ENCODE data around the gene DHRSX.

DNA sequence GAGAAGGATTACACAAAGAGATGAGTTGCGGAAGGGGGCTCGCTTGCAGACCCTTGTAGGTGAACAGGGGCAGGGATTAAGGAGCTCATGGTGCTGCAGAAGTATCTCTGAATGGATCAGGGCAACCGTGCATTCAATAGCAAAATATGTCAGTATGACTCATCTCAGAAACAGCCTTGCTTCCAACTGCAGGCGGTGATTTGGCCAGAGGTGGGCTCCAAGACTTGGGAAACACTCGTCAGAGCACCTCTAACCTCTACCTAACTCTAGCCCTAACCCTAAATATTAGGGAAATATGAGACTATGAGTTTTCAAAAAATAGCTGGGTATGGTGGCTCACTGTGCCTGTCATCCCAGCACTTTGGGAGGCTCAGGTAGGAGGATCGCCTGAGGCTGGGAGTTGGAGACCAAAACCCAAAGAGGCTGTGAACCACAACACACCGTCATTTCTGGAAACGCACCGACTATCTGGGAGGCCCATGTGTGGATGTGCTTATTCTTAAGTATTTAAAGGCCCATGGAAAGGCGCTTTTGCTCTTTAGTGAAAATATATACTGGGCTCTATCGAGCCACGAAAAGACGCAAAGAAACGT, 102.6 kb downstream of the DHRSX start:
- no peak for TF ChIP-seq POLR2A (IDR thresholded peaks at IDR 0.05)
- TF ChIP-seq, protein P1, sequence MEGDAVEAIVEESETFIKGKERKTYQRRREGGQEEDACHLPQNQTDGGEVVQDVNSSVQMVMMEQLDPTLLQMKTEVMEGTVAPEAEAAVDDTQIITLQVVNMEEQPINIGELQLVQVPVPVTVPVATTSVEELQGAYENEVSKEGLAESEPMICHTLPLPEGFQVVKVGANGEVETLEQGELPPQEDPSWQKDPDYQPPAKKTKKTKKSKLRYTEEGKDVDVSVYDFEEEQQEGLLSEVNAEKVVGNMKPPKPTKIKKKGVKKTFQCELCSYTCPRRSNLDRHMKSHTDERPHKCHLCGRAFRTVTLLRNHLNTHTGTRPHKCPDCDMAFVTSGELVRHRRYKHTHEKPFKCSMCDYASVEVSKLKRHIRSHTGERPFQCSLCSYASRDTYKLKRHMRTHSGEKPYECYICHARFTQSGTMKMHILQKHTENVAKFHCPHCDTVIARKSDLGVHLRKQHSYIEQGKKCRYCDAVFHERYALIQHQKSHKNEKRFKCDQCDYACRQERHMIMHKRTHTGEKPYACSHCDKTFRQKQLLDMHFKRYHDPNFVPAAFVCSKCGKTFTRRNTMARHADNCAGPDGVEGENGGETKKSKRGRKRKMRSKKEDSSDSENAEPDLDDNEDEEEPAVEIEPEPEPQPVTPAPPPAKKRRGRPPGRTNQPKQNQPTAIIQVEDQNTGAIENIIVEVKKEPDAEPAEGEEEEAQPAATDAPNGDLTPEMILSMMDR (IDR thresholded peaks at IDR 0.05): no peak
